Endodermal cell (in vitro differentiated cells): ENCODE data around the gene IL18R1. TPM values are rescaled to one million over a fixed set of nuclear protein-coding genes. Genes with fewer than 3 reads are reported as not detected.

ENCODE experiments used
- DNase-seq: peaks from one replicate; pipeline ENCODE4 v3.0.0-alpha.2; 2017
- H3K27ac ChIP-seq: 2 replicates; pipeline ENCODE4 v1.5.1; 2013; ENCODE audit warnings: mild to moderate bottlenecking, low read depth, low read length, moderate library complexity
- H3K27me3 ChIP-seq: 2 replicates; pipeline ENCODE4 v1.6.1; 2013; ENCODE audit warnings: mild to moderate bottlenecking, low read length, moderate library complexity; ENCODE audit not compliant: insufficient read depth, control insufficient read depth, poor library complexity, severe bottlenecking
- H3K36me3 ChIP-seq: 2 replicates; pipeline ENCODE4 v1.7.0; 2013; ENCODE audit warnings: mild to moderate bottlenecking, low read length, moderate library complexity; ENCODE audit not compliant: control insufficient read depth, insufficient read depth
- H3K4me1 ChIP-seq: one replicate; pipeline ENCODE4 v1.7.0; 2013; ENCODE audit warnings: low read length; ENCODE audit not compliant: control insufficient read depth, insufficient read depth
- H3K4me3 ChIP-seq: 2 replicates; pipeline ENCODE4 v1.5.1; 2013; ENCODE audit warnings: mild to moderate bottlenecking, low read length, moderate library complexity
- H3K9ac ChIP-seq: 2 replicates; pipeline ENCODE4 v1.6.1; 2013; ENCODE audit warnings: mild to moderate bottlenecking, low read length, moderate library complexity; ENCODE audit not compliant: poor library complexity, severe bottlenecking; ENCODE audit errors: extremely low read depth
- H3K9me3 ChIP-seq: 2 replicates; pipeline ENCODE4 v1.6.1; 2013; ENCODE audit warnings: mild to moderate bottlenecking, low read length, moderate library complexity; ENCODE audit not compliant: control insufficient read depth
- H3K27ac Mint-ChIP-seq: 2 replicates; pipeline ENCODE4 v1.8.0; 2020; ENCODE audit warnings: mixed read lengths
- H3K27me3 Mint-ChIP-seq: 2 replicates; pipeline ENCODE4 v1.8.0; 2021; ENCODE audit warnings: mild to moderate bottlenecking, mixed read lengths; ENCODE audit not compliant: insufficient read depth
- H3K36me3 Mint-ChIP-seq: 2 replicates; pipeline ENCODE4 v1.8.0; 2020; ENCODE audit warnings: low read depth, mixed read lengths
- H3K4me1 Mint-ChIP-seq: 2 replicates; pipeline ENCODE4 v1.8.0; 2020; ENCODE audit warnings: mixed read lengths
- H3K4me3 Mint-ChIP-seq: 2 replicates; pipeline ENCODE4 v1.8.0; 2020; ENCODE audit warnings: mild to moderate bottlenecking, moderate library complexity, mixed read lengths
- H3K9me3 Mint-ChIP-seq: 2 replicates; pipeline ENCODE4 v1.8.0; 2020; ENCODE audit warnings: mild to moderate bottlenecking, mixed read lengths
- CTCF ChIP-seq: fragments of 200-600 bp; sonication (generic); conservative IDR thresholded peaks from 2 replicates; pipeline ENCODE4 v1.5.0; 2021; ENCODE audit warnings: antibody characterized with exemption, mild to moderate bottlenecking
- WGBS, 2 experiments: methylation state at CpG; one replicate each; pipeline versions ENCODE4 v1.1.5 to v1.1.7; 2013; ENCODE audit warnings: missing lambda C conversion rate in 2 of 2, mixed read lengths in 1 of 2; ENCODE audit not compliant: insufficient coverage in 1 of 2, insufficient read length in 1 of 2; 5-methylcytosine and 5-hydroxymethylcytosine counted together
- total RNA-seq, 2 donors: library from RNA; stranded (reverse); fragmentation: NEBNext Ultra II Directional in 1 of 2; extraction: Animal tissue kit (Norgen Biotek cat#: 25700) in 1 of 2; gene quantifications; 2 replicates in 1 of 2; 3 replicates in 1 of 2; pipeline ENCODE4 v1.2.1, GENCODE V29; 2021

The IL18R1 gene
- total RNA-seq, 2 donors from 2014 or later, result 2.2 to 2.4 TPM

GRCh38 chr2:102401865-102402264, 46.3 kb downstream of the IL18R1 start:
- H3K4me1 Mint-ChIP-seq, result no peaks in the 10 kb centered on the region
- Histone ChIP-seq H3K4me1 (no peaks in the 10 kb centered on the region), H3K9me3 (no peaks in the 10 kb centered on the region), H3K4me3 (no peak overlapping the region), H3K9ac (no peak overlapping the region), H3K27ac (no peak overlapping the region), H3K36me3 (no peaks in the 10 kb centered on the region), H3K27me3 (no peaks in the 10 kb centered on the region)
- no peaks in the 10 kb centered on the region for H3K9me3 Mint-ChIP-seq
- no peak overlapping the region for H3K4me3 Mint-ChIP-seq
- no peak for DNase-seq
- no peak for TF ChIP-seq CTCF
- no peaks in the 10 kb centered on the region for H3K27me3 Mint-ChIP-seq
- WGBS, 2 experiments, result 93% methylated on average over 2 of the region's 2 CpGs; no CpG with 5 or more reads in 1 of the 2 experiments
- no peaks in the 10 kb centered on the region for H3K36me3 Mint-ChIP-seq
- no peak overlapping the region for H3K27ac Mint-ChIP-seq

- H3K9me3 Mint-ChIP-seq, result peaks cover 27% of the 10 kb centered on the region
- TF ChIP-seq CTCF, result no peak
Observed at GRCh38 chr2:102410952-102411351, 55.4 kb downstream of the IL18R1 start.

GRCh38 chr2:102412199-102412598, 56.6 kb downstream of the IL18R1 start:
- Histone ChIP-seq H3K9ac (no peak overlapping the region), H3K4me3 (no peak overlapping the region), H3K27me3 (no peaks in the 10 kb centered on the region), H3K4me1 (no peaks in the 10 kb centered on the region), H3K9me3 (peaks cover 8% of the 10 kb centered on the region), H3K36me3 (no peaks in the 10 kb centered on the region), H3K27ac (no peak overlapping the region)
- 91 to 100% methylated on average over 3 of the region's 3 CpGs for WGBS, 2 experiments
- H3K36me3 Mint-ChIP-seq, result no peaks in the 10 kb centered on the region
- no peak overlapping the region for H3K4me3 Mint-ChIP-seq
- H3K27ac Mint-ChIP-seq, result no peak overlapping the region
- H3K27me3 Mint-ChIP-seq, result no peaks in the 10 kb centered on the region
- peaks cover 27% of the 10 kb centered on the region for H3K9me3 Mint-ChIP-seq
- DNase-seq, result no peak
- no peaks in the 10 kb centered on the region for H3K4me1 Mint-ChIP-seq
- no peak for TF ChIP-seq CTCF

More at GRCh38 chr2:102410952-102411351, 55.4 kb downstream of the IL18R1 start:
- H3K4me3 Mint-ChIP-seq, result no peak overlapping the region
- no peaks in the 10 kb centered on the region for H3K36me3 Mint-ChIP-seq
- WGBS, 2 experiments, result 85 to 95% methylated on average over 3 of the region's 3 CpGs
- peaks cover 8% of the 10 kb centered on the region for H3K9me3 ChIP-seq
- H3K27me3 ChIP-seq, result no peaks in the 10 kb centered on the region
- DNase-seq, result no peak
- no peaks in the 10 kb centered on the region for H3K27me3 Mint-ChIP-seq
- H3K27ac ChIP-seq, result no peak overlapping the region
- no peak overlapping the region for H3K27ac Mint-ChIP-seq
- no peak overlapping the region for H3K9ac ChIP-seq
- no peaks in the 10 kb centered on the region for H3K4me1 Mint-ChIP-seq
- H3K4me1 ChIP-seq, result no peaks in the 10 kb centered on the region
- no peaks in the 10 kb centered on the region for H3K36me3 ChIP-seq
- H3K4me3 ChIP-seq, result no peak overlapping the region
